Endodermal cell (in vitro differentiated cells): ENCODE results near the gene TMEM190. TPM values are rescaled to one million over a fixed set of nuclear protein-coding genes. Genes with fewer than 3 reads are reported as not detected.

ENCODE experiments used
- DNase-seq: peaks from one replicate; pipeline ENCODE4 v3.0.0-alpha.2; 2017
- H3K27ac ChIP-seq: 2 replicates; pipeline ENCODE4 v1.5.1; 2013; ENCODE audit warnings: mild to moderate bottlenecking, low read depth, low read length, moderate library complexity
- H3K27me3 ChIP-seq: 2 replicates; pipeline ENCODE4 v1.6.1; 2013; ENCODE audit warnings: mild to moderate bottlenecking, low read length, moderate library complexity; ENCODE audit not compliant: insufficient read depth, control insufficient read depth, poor library complexity, severe bottlenecking
- H3K36me3 ChIP-seq: 2 replicates; pipeline ENCODE4 v1.7.0; 2013; ENCODE audit warnings: mild to moderate bottlenecking, low read length, moderate library complexity; ENCODE audit not compliant: control insufficient read depth, insufficient read depth
- H3K4me1 ChIP-seq: one replicate; pipeline ENCODE4 v1.7.0; 2013; ENCODE audit warnings: low read length; ENCODE audit not compliant: control insufficient read depth, insufficient read depth
- H3K4me3 ChIP-seq: 2 replicates; pipeline ENCODE4 v1.5.1; 2013; ENCODE audit warnings: mild to moderate bottlenecking, low read length, moderate library complexity
- H3K9ac ChIP-seq: 2 replicates; pipeline ENCODE4 v1.6.1; 2013; ENCODE audit warnings: mild to moderate bottlenecking, low read length, moderate library complexity; ENCODE audit not compliant: poor library complexity, severe bottlenecking; ENCODE audit errors: extremely low read depth
- H3K9me3 ChIP-seq: 2 replicates; pipeline ENCODE4 v1.6.1; 2013; ENCODE audit warnings: mild to moderate bottlenecking, low read length, moderate library complexity; ENCODE audit not compliant: control insufficient read depth
- H3K27ac Mint-ChIP-seq: 2 replicates; pipeline ENCODE4 v1.8.0; 2020; ENCODE audit warnings: mixed read lengths
- H3K27me3 Mint-ChIP-seq: 2 replicates; pipeline ENCODE4 v1.8.0; 2021; ENCODE audit warnings: mild to moderate bottlenecking, mixed read lengths; ENCODE audit not compliant: insufficient read depth
- H3K36me3 Mint-ChIP-seq: 2 replicates; pipeline ENCODE4 v1.8.0; 2020; ENCODE audit warnings: low read depth, mixed read lengths
- H3K4me1 Mint-ChIP-seq: 2 replicates; pipeline ENCODE4 v1.8.0; 2020; ENCODE audit warnings: mixed read lengths
- H3K4me3 Mint-ChIP-seq: 2 replicates; pipeline ENCODE4 v1.8.0; 2020; ENCODE audit warnings: mild to moderate bottlenecking, moderate library complexity, mixed read lengths
- H3K9me3 Mint-ChIP-seq: 2 replicates; pipeline ENCODE4 v1.8.0; 2020; ENCODE audit warnings: mild to moderate bottlenecking, mixed read lengths
- WGBS, 2 experiments: methylation state at CpG; one replicate each; pipeline versions ENCODE4 v1.1.5 to v1.1.7; 2013; ENCODE audit warnings: missing lambda C conversion rate in 2 of 2, mixed read lengths in 1 of 2; ENCODE audit not compliant: insufficient coverage in 1 of 2, insufficient read length in 1 of 2; 5-methylcytosine and 5-hydroxymethylcytosine counted together
- total RNA-seq, 2 donors: library from RNA; stranded (reverse); fragmentation: NEBNext Ultra II Directional in 1 of 2; extraction: Animal tissue kit (Norgen Biotek cat#: 25700) in 1 of 2; gene quantifications; 2 replicates in 1 of 2; 3 replicates in 1 of 2; pipeline ENCODE4 v1.2.1, GENCODE V29; 2021
- TF ChIP-seq, protein P1 (sequence below): fragments of 200-600 bp; sonication (generic); conservative IDR thresholded peaks from 2 replicates; pipeline ENCODE4 v1.5.0; 2021; ENCODE audit warnings: antibody characterized with exemption, mild to moderate bottlenecking

TMEM190 gene
- total RNA-seq, 2 donors from 2014 or later, result 1.2 TPM; not detected in 1

DNA sequence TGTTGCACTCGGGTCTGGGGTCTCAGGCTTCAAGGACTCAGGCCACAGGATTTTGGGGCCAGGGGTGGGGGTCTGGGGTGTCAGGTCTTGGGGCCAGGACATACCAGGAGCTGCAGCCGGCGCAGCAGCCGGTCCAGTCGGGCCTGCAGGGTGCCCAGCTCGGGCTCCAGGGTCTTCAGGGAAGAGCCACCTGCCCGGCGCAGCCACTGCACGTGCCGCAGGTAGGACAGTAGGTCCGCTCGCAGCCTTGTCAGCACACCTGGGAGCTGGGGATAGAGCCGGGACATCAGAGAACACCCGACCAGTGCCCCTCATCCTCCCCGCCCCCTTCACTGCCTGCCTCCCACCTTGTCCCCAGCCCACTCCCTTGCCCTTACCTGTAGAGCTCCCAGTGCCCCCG lies 8.5 kb upstream of the TMEM190 start:
- Histone ChIP-seq H3K27ac (no peak overlapping the region), H3K36me3 (no peaks in the 10 kb centered on the region), H3K9ac (no peak overlapping the region), H3K4me3 (no peak overlapping the region), H3K27me3 (peaks cover 49% of the 10 kb centered on the region), H3K9me3 (no peaks in the 10 kb centered on the region), H3K4me1 (no peaks in the 10 kb centered on the region)
- no peaks in the 10 kb centered on the region for H3K9me3 Mint-ChIP-seq
- DNase-seq, result no peak
- peaks cover 63% of the 10 kb centered on the region for H3K27me3 Mint-ChIP-seq
- no peaks in the 10 kb centered on the region for H3K36me3 Mint-ChIP-seq
- H3K4me3 Mint-ChIP-seq, result no peak overlapping the region
- TF ChIP-seq, protein P1, sequence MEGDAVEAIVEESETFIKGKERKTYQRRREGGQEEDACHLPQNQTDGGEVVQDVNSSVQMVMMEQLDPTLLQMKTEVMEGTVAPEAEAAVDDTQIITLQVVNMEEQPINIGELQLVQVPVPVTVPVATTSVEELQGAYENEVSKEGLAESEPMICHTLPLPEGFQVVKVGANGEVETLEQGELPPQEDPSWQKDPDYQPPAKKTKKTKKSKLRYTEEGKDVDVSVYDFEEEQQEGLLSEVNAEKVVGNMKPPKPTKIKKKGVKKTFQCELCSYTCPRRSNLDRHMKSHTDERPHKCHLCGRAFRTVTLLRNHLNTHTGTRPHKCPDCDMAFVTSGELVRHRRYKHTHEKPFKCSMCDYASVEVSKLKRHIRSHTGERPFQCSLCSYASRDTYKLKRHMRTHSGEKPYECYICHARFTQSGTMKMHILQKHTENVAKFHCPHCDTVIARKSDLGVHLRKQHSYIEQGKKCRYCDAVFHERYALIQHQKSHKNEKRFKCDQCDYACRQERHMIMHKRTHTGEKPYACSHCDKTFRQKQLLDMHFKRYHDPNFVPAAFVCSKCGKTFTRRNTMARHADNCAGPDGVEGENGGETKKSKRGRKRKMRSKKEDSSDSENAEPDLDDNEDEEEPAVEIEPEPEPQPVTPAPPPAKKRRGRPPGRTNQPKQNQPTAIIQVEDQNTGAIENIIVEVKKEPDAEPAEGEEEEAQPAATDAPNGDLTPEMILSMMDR, result no peak
- WGBS, 2 experiments, result 93 to 98% methylated on average over 8 to 16 of the region's 16 CpGs
- no peak overlapping the region for H3K27ac Mint-ChIP-seq
- H3K4me1 Mint-ChIP-seq, result peaks cover 2% of the 10 kb centered on the region

DNA sequence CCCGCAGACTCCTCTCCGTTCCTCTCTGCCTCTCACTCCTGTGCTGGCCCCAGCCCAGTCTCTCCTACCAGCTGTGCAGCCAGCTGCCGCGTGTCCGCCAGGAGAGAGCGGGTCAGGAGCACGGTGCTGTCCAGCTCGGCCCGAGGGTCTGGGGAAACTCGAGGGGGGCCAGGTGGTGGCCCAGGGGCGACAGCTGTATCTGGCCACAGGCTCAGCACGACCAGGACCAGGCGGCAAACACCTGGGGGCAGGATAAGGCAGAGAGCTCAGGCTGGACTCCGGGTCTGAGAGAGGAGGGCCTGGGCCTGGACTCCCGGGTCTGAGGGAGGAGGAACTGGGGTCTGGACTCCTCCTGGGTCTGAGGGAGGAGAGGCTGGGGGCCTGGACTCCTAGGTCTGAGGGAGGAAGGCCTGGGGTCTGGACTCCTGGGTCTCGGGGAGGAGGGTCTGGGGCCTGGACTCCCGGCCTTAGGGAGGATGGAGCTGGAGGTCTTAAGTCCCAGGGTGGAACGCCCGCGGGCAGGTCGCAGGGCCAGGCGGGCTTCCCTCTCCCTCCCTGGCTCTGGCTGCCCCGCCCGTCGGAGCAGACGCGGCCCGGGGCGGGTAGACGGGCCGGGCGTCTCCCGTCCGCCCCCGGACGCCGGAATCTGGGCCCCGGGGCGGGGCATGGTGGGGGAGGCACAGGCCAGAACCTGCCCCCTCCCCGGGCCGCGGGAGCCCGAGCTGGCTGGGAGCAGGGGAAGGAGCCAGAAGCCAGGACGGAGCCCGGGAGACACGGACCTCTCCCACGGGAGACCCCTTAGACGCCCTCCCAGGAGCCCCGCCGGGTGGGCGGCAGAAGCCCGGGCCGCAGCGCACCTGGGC lies 7.7 kb upstream of the TMEM190 start:
- H3K4me3 ChIP-seq, result no peak overlapping the region
- H3K4me1 ChIP-seq, result peaks cover 1% of the 10 kb centered on the region
- TF ChIP-seq, protein P1, result no peak
- H3K27me3 ChIP-seq, result peaks cover 49% of the 10 kb centered on the region
- no peak overlapping the region for H3K27ac ChIP-seq
- H3K36me3 Mint-ChIP-seq, result no peaks in the 10 kb centered on the region
- no peaks in the 10 kb centered on the region for H3K9me3 ChIP-seq
- H3K27me3 Mint-ChIP-seq, result peaks cover 63% of the 10 kb centered on the region
- no peak overlapping the region for H3K9ac ChIP-seq
- H3K9me3 Mint-ChIP-seq, result no peaks in the 10 kb centered on the region
- WGBS, 2 experiments, result 32 to 43% methylated on average over 11 to 53 of the region's 54 CpGs
- H3K4me3 Mint-ChIP-seq, result peak overlapping the region; percentile 29
- no peaks in the 10 kb centered on the region for H3K36me3 ChIP-seq
- peak; percentile 75 for DNase-seq
- H3K4me1 Mint-ChIP-seq, result peaks cover 7% of the 10 kb centered on the region
- no peak overlapping the region for H3K27ac Mint-ChIP-seq

DNA sequence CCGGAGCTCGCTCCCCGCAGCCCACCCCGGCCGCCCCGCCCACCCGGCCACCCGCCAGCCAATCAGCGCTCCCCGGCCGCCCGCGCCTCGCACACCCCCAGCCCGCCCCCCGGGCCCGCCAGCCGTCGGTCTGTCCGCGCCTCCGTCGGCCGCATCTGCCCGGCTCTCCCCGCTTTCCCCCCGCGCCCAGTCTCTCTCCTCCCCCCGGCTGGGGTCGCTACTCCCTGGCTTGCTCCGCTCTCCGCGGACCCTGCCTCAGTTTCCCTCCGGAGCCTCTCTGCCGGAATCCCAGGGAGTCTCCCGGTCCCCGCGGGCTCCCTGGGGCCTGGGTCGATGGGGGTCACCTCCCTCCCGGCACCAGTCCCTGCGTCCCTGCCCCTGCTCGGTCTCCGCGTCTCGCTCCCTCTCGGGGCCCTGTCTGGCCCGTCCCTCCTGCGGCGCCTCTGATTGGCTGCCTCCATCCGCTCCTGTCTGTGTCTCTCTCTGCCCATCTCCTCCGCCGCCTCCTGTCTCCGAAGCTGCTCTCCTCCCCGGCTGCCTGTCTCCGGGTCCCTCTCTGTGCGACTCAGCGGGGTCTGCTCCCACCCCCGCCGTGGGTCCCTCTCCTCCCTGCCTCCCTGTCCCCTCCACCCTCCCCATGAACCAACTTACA lies 6.8 kb upstream of the TMEM190 start:
- H3K4me1 Mint-ChIP-seq, result peaks cover 8% of the 10 kb centered on the region
- Histone ChIP-seq H3K27me3 (peaks cover 49% of the 10 kb centered on the region), H3K27ac (no peak overlapping the region), H3K9ac (no peak overlapping the region), H3K9me3 (no peaks in the 10 kb centered on the region), H3K4me3 (peak overlapping the region; percentile 49), H3K36me3 (no peaks in the 10 kb centered on the region), H3K4me1 (peaks cover 5% of the 10 kb centered on the region)
- peaks cover 62% of the 10 kb centered on the region for H3K27me3 Mint-ChIP-seq
- H3K4me3 Mint-ChIP-seq, result peak overlapping the region; percentile 60
- peak; percentile 95 for DNase-seq
- H3K36me3 Mint-ChIP-seq, result no peaks in the 10 kb centered on the region
- no peaks in the 10 kb centered on the region for H3K9me3 Mint-ChIP-seq
- TF ChIP-seq, protein P1, result no peak
- 1 to 2% methylated on average over 23 to 53 of the region's 59 CpGs for WGBS, 2 experiments
- no peak overlapping the region for H3K27ac Mint-ChIP-seq
